ENCODE results near the gene TCF12.
A peak's percentile ranks its signal among the peaks of the same experiment; 100 is the strongest.

TCF12 gene

GRCh38 chr15:57205027-57205855, 286.8 kb downstream of the TCF12 start:
- H4K20me1 ChIP-seq (ENCODE audit: insufficient read depth, low read length), result no peaks in the 10 kb centered on the region

GRCh38 chr15:57205996-57206395, 287.6 kb downstream of the TCF12 start:
- no peak overlapping the region for H3K4me2 ChIP-seq (ENCODE audit: low read length)
- no peak overlapping the region for H2AFZ ChIP-seq (ENCODE audit: low read length)
- TF ChIP-seq CTCF (IDR thresholded peaks at IDR 0.05; ENCODE audit: low read length), result no peak
- no peak for TF ChIP-seq EZH2 (IDR thresholded peaks at IDR 0.05; ENCODE audit: borderline replicate concordance, low read length)
- H3K9ac ChIP-seq (ENCODE audit: low read length), result no peak overlapping the region
- H3K27me3 ChIP-seq (ENCODE audit: insufficient read depth, low read length), result no peaks in the 10 kb centered on the region
- no peak overlapping the region for H3K27ac ChIP-seq (ENCODE audit: low read depth, low read length, poor library complexity, severe bottlenecking)
- H3K79me2 ChIP-seq (ENCODE audit: insufficient read depth, low read length), result no peaks in the 10 kb centered on the region
- no peak overlapping the region for H3K4me3 ChIP-seq (ENCODE audit: low read depth, low read length, poor library complexity, severe bottlenecking)
- H3K36me3 ChIP-seq (ENCODE audit: insufficient read depth, low read length), result peaks cover 19% of the 10 kb centered on the region; the same call in 1 of the 2 replicates
- H3K9me2 ChIP-seq (ENCODE audit: low read depth, low read length), result no peaks in the 10 kb centered on the region
- H3F3A ChIP-seq (ENCODE audit: insufficient read depth, low read length), result no peaks in the 10 kb centered on the region
- no peaks in the 10 kb centered on the region for H3K9me3 ChIP-seq (ENCODE audit: low read length)
- H3K4me1 ChIP-seq (ENCODE audit: insufficient read depth, low read length, severe bottlenecking), result peaks cover 19% of the 10 kb centered on the region
- H4K20me1 ChIP-seq (ENCODE audit: insufficient read depth, low read length), result no peaks in the 10 kb centered on the region

More at GRCh38 chr15:57205027-57205855, 286.8 kb downstream of the TCF12 start:
- no peaks in the 10 kb centered on the region for H3K79me2 ChIP-seq (ENCODE audit: insufficient read depth, low read length)
- H3K9ac ChIP-seq (ENCODE audit: low read length), result no peak overlapping the region
- H3K4me2 ChIP-seq (ENCODE audit: low read length), result no peak overlapping the region
- H3K27me3 ChIP-seq (ENCODE audit: insufficient read depth, low read length), result no peaks in the 10 kb centered on the region
- H3K4me1 ChIP-seq (ENCODE audit: insufficient read depth, low read length, severe bottlenecking), result peaks cover 19% of the 10 kb centered on the region
- no peaks in the 10 kb centered on the region for H3K9me3 ChIP-seq (ENCODE audit: low read length)
- H3K9me2 ChIP-seq (ENCODE audit: low read depth, low read length), result no peaks in the 10 kb centered on the region
- TF ChIP-seq CTCF (IDR thresholded peaks at IDR 0.05; ENCODE audit: low read length) (no peak), EZH2 (IDR thresholded peaks at IDR 0.05; ENCODE audit: borderline replicate concordance, low read length) (no peak)
- H3F3A ChIP-seq (ENCODE audit: insufficient read depth, low read length), result no peaks in the 10 kb centered on the region
- no peak overlapping the region for H3K4me3 ChIP-seq (ENCODE audit: low read depth, low read length, poor library complexity, severe bottlenecking)
- no peak overlapping the region for H3K27ac ChIP-seq (ENCODE audit: low read depth, low read length, poor library complexity, severe bottlenecking)
- H3K36me3 ChIP-seq (ENCODE audit: insufficient read depth, low read length), result peaks cover 24% of the 10 kb centered on the region; the same call in 1 of the 2 replicates
- H2AFZ ChIP-seq (ENCODE audit: low read length), result no peak overlapping the region

- Histone ChIP-seq H3K27me3 (ENCODE audit: insufficient read depth, low read length) (no peaks in the 10 kb centered on the region), H3K4me1 (ENCODE audit: insufficient read depth, low read length, severe bottlenecking) (peaks cover 56% of the 10 kb centered on the region), H4K20me1 (ENCODE audit: insufficient read depth, low read length) (no peaks in the 10 kb centered on the region), H3K4me3 (ENCODE audit: low read depth, low read length, poor library complexity, severe bottlenecking) (no peak overlapping the region), H3K4me2 (ENCODE audit: low read length) (peak overlapping the region; percentile 18; the same call in 1 of the 2 replicates), H2AFZ (ENCODE audit: low read length) (no peak overlapping the region), H3F3A (ENCODE audit: insufficient read depth, low read length) (no peaks in the 10 kb centered on the region; the same call in 1 of the 2 replicates), H3K27ac (ENCODE audit: low read depth, low read length, poor library complexity, severe bottlenecking) (peak overlapping the region; percentile 8), H3K9ac (ENCODE audit: low read length) (no peak overlapping the region; the same call in 1 of the 2 replicates), H3K9me3 (ENCODE audit: low read length) (no peaks in the 10 kb centered on the region), H3K9me2 (ENCODE audit: low read depth, low read length) (no peaks in the 10 kb centered on the region), H3K36me3 (ENCODE audit: insufficient read depth, low read length) (peaks cover 2% of the 10 kb centered on the region; the same call in 1 of the 2 replicates), H3K79me2 (ENCODE audit: insufficient read depth, low read length) (peaks cover 30% of the 10 kb centered on the region)
- TF ChIP-seq CTCF (IDR thresholded peaks at IDR 0.05; ENCODE audit: low read length) (peak; percentile 67), EZH2 (IDR thresholded peaks at IDR 0.05; ENCODE audit: borderline replicate concordance, low read length) (no peak)
Observed at GRCh38 chr15:57213862-57214261, 295.4 kb downstream of the TCF12 start.
